CD4-positive, alpha-beta T cell treated with Interleukin-4 for 1 hour (primary cell): ENCODE data around the gene MAGEA4.

Experiments used
- DNase-seq, 2 donors: peaks; one replicate each; pipeline ENCODE4 v3.0.0-alpha.2; 2020 to 2022

Gene MAGEA4

DNA sequence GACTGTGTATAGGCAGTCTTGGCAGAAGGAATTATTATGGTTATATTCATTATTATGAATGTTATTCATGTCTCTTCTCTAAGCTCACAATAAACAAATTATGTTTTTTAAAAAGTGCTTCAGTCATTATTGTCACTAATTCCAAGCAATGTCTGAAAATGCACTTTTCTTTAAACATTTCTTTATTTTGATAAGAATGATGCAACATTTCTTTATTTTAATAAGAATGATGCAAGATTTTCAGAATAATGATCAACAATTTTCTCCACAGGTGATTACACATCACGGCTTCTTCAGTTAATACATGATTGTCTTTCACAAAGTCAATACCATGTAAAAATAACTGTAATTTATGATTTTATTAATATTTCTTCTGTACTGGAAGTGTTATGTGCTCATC, 22.7 kb downstream of the MAGEA4 start:
- no peak for DNase-seq

DNA sequence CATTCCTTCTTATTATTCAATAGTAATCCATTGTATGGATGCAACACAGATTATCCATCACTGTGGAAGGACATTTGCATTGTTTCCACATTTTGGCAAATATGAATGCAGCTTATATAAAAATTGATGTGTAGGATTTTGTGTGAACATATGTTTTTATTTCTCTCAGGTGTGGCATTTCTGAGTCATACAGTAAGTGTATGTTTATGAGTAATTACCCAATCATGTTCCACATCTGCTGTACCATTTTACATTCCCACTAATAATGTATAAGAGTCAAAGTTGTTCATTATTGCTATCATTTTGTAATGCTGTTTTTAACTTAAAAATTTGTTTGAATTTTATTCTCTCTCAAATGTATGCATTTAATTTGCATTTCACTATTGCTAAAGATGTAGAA, 25.5 kb downstream of the MAGEA4 start:
- DNase-seq: no peak

DNA sequence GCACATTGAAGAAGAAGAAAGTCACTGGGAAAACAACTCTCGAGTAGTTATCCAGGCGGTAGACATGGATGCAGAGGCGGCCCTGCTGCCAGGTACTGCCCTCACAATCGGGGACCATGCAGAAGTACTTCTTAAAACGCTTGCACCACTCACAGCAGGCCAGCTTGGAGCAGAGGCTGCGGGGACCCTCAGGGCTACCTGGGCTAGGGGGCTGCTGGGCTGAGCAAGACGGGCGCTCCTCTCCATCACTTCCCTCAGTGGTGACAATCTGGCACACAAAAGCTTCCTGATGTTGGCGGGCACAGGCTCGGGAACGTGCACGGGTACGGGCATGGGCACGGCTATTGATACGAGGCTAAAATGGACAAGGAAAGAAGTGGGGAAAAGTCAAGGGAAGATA, 42.0 kb downstream of the MAGEA4 start:
- DNase-seq: no peak

DNA sequence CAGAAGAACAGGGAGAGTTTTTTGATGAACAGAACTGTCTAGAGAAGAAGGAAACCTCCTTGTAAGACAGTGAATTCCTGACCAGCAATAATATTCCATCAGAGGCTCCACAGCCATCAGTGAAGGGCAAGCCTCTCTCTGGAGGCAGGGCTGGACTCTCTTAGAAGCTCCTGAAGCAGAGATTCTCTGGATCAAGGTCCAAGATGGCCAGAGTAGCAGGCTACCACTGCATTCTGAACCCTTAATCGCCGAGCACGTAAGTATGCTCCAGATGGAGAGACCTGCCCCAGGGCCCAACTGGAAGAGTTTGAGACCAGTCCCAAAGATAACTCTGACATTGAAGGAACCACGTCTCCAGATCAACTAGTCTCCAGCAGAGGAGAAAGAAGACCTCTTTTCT, 45.4 kb downstream of the MAGEA4 start:
- DNase-seq: no peak

DNA sequence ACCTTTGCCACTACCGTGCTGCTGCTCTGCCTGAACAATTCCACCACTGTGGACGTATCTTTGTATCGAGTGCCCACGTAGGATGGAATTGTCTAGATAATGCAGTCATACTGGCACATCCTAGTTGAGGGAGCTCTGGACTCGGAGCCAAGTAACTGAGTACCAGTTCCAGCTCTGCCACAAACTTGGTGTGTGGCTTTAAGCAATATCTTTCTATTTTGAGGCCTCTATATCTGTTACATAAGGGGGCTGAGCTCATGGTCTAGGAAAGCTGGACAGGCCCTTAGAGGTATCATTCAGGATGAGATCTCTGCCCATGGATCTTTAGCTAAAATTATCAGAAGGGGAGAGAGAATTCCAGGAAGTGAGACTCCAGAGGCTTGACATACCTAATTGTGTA, 49.3 kb downstream of the MAGEA4 start:
- no peak for DNase-seq

DNA sequence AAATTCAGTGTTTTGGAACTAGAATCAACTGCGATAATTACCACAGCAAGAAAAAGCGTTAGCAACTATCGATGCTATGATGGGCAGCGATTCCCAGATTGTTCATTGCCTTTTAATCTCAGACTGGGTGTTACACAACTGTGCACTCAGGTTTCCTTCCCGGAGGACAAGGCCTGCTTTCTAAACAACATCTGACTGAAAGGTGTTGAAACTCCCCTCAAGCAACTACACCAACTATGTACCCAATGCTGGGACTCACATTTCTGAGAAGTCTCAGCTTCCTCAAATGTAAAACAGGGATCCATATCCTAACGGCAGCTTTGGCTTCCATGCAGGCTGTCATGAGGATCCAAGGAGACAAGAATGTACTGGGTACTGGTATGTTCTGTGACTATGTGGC, 53.5 kb downstream of the MAGEA4 start:
- DNase-seq: no peak

DNA sequence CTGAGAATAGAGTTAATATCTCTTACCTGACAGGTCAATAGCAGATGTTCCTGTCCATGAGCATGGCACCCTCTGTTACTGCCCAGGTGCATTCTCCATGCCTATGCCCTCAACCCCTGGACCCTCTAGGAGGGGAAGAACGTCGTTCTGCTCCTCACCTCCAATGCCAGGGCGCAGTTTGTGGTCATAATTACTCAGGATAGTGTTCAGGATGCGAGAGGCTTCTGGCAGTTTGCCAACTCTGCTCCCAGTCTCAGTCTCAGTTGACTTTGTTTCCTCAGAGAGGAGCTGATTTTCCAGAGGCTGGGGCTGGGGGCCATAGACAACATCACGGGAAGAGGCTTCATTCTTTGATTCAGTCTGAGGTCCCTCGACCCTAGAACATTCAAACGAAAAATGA, 57.3 kb downstream of the MAGEA4 start:
- no peak for DNase-seq

DNA sequence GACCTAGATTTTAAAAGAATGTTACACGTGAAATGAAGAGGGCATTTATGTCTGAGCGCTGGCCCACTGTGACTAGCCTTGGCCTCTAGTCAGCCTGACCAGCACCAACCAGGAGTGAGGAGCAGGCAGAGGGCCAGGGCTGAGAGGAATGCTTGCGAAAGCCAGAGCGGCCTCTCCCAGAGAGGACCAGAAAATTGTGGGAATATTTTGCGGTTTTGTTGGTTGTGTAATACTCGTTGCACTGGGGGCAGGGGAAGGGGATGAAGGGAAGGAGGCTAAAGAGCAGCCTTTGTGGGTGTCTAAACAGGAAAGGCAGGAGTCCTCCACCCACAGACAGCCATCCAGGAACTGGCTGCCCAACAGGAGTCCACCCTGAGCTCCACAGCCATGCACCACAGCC, 58.0 kb downstream of the MAGEA4 start:
- no peak for DNase-seq

DNA sequence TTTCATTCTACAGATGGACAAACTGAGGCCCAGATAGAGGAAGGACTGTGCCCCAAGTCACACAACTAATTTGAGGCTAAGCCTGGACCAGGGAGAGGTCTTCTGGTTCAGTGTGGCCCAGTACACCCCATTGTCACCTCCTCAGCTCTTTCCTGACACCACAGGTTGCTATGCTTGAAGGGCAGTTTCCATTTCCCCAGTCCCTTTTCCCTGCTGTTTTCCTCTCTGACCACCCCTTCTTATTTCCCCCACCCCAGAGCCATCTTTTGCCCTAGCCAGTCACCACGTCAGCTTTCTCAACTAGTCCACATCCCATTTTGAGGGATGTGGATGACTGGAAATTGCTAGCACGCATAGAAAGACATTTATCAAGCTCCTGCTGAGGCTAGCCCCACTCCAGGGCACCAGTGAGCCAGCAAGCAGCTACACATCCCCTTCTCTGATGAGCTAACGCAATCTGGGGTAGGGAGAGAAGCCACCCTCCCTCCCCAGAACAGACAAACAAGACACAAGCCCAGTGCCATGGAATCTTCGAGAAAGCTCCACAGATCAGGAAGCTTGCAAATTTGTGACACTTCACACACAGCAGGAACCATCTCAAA, 60.5 kb downstream of the MAGEA4 start:
- no peak for DNase-seq

DNA sequence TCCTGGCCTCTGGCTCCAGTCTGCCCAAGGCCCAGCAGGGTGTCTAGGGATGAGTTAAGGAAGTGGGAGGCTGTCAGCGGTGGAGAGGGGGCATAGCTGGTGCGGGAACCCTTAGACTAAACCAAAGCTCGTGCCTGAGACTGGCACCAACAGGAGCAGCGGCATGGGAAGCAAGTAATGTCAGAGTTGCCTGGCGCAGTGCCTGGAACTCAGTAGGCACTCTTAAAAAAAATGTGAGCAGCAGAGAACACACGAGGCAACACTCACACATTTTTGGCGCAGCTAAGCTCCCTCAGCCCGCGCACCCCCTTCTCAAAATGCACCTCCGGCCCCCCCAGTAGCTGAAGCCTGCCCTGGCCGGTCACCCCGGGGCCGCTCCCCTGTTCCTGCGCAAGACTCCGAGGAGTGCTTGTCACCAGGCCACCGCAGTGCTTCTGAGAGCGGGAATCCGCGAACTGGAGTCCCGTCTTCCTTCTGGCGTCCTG, 61.2 kb downstream of the MAGEA4 start:
- no peak for DNase-seq
